Prostate gland (tissue), 2 donors: ENCODE results near the gene AARSD1. TPM values are rescaled to one million over a fixed set of nuclear protein-coding genes. Genes with fewer than 3 reads are reported as not detected.

Experiments
- DNase-seq: peaks from one replicate; pipeline ENCODE4 v3.0.0-alpha.2; 2019; ENCODE audit warnings: low spot score
- H3K27ac ChIP-seq, 2 donors: fragments of 200-600 bp; sonication (generic); 2 replicates each; pipeline ENCODE4 v1.5.1; 2017 to 2019
- H3K27me3 ChIP-seq: fragments of 200-600 bp; sonication (generic); replicated peaks from 2 replicates; pipeline ENCODE4 v1.5.1; 2019; ENCODE audit not compliant: insufficient read depth
- H3K36me3 ChIP-seq, 2 donors: fragments of 200-600 bp; sonication (generic); 1 replicate in 1 of 2; 2 replicates in 1 of 2; pipeline versions ENCODE4 v1.5.1 to v1.8.1; 2017 to 2019
- H3K4me1 ChIP-seq: fragments of 200-600 bp; sonication (generic); replicated peaks from 2 replicates; pipeline ENCODE4 v1.5.1; 2019
- H3K4me3 ChIP-seq, 2 donors: fragments of 200-600 bp; sonication (generic); 2 replicates each; pipeline ENCODE4 v1.5.1; 2017 to 2019
- H3K9me3 ChIP-seq: fragments of 200-600 bp; sonication (generic); 2 replicates; pipeline ENCODE4 v1.5.1; 2017
- CTCF ChIP-seq, 4 experiments: fragments of 200-600 bp in 2 of 4; fragments of 450-650 bp in 2 of 4; sonication (generic) in 2 of 4; IDR thresholded peaks; 1 replicate in 3 of 4; 2 replicates in 1 of 4; pipeline ENCODE4 v1.5.1; 2016 to 2019; ENCODE audit warnings: antibody characterized with exemption in 4 of 4, mild to moderate bottlenecking in 2 of 4, moderate library complexity in 2 of 4
- POLR2A ChIP-seq: fragments of 450-650 bp; IDR thresholded peaks from one replicate; pipeline ENCODE4 v1.6.1; 2016; ENCODE audit warnings: antibody characterized with exemption, mild to moderate bottlenecking
- POLR2AphosphoS5 ChIP-seq: sonication (generic); formaldehyde crosslinking; IDR thresholded peaks from one replicate; pipeline ENCODE4 v1.6.1; 2017; ENCODE audit warnings: antibody characterized with exemption
- WGBS: methylation state at CpG from one replicate; pipeline ENCODE4 v1.1.5; 2018; 5-methylcytosine and 5-hydroxymethylcytosine counted together
- intact Hi-C: fragments of 100-400 bp; cut with DNase I; formaldehyde crosslinking; loops from one replicate; pipeline ENCODE4 v1.14.2; 2022
- small RNA-seq, 2 donors: library from RNA; depleted of rRNA; stranded (forward); fragments of <200 nt; gene quantifications; one replicate each; pipeline ENCODE3, GENCODE V24; 2016
- total RNA-seq, 2 donors: library from RNA; depleted of rRNA; stranded (reverse); fragments of >200 nt; gene quantifications; one replicate each; pipeline ENCODE4 v1.1.0, GENCODE V29; 2016

AARSD1 gene
- total RNA-seq, 2 donors from 2014 or later: 34.2 to 48.4 TPM

- no peak for DNase-seq
Measured at GRCh38 chr17:42908872-42909700, 55.2 kb downstream of the AARSD1 start.

GRCh38 chr17:42906772-42907446 is 57.3 kb downstream of the AARSD1 start:
- no peak overlapping the region for H3K27ac ChIP-seq
- H3K9me3 ChIP-seq: no peaks in the 10 kb centered on the region
- H3K4me1 ChIP-seq: no peaks in the 10 kb centered on the region
- no peak overlapping the region for H3K4me3 ChIP-seq
- H3K27me3 ChIP-seq: no peaks in the 10 kb centered on the region
- TF ChIP-seq CTCF (IDR thresholded peaks at IDR 0.05) (no peak), POLR2A (no peak), POLR2AphosphoS5 (no peak)
- WGBS: 55% methylated on average over 8 of the region's 8 CpGs
- DNase-seq: no peak
- intact Hi-C loops: no loop called here
- no peaks in the 10 kb centered on the region for H3K36me3 ChIP-seq

More at GRCh38 chr17:42908872-42909700, 55.2 kb downstream of the AARSD1 start:
- Histone ChIP-seq H3K27me3 (no peaks in the 10 kb centered on the region), H3K4me3 (no peak overlapping the region), H3K36me3 (no peaks in the 10 kb centered on the region), H3K4me1 (no peaks in the 10 kb centered on the region), H3K27ac (no peak overlapping the region), H3K9me3 (no peaks in the 10 kb centered on the region)
- 77% methylated on average over 7 of the region's 7 CpGs for WGBS
- intact Hi-C loops: no loop called here
- TF ChIP-seq POLR2AphosphoS5: no peak
- TF ChIP-seq POLR2A: no peak
- TF ChIP-seq CTCF (IDR thresholded peaks at IDR 0.05): no peak

- no peak for DNase-seq
- Histone ChIP-seq H3K9me3 (no peaks in the 10 kb centered on the region), H3K4me3 (no peak overlapping the region), H3K4me1 (no peaks in the 10 kb centered on the region), H3K36me3 (no peaks in the 10 kb centered on the region), H3K27me3 (no peaks in the 10 kb centered on the region), H3K27ac (no peak overlapping the region)
- no peak for TF ChIP-seq CTCF (IDR thresholded peaks at IDR 0.05)
- TF ChIP-seq POLR2A: no peak
- no peak for TF ChIP-seq POLR2AphosphoS5
- intact Hi-C loops: no loop called here
- WGBS: 69% methylated on average over 6 of the region's 6 CpGs
Measured at GRCh38 chr17:42904110-42904469, 60.2 kb downstream of the AARSD1 start.

- no peak overlapping the region for H3K27ac ChIP-seq
- H3K9me3 ChIP-seq: no peaks in the 10 kb centered on the region
- H3K4me3 ChIP-seq: no peak overlapping the region
- DNase-seq: no peak
- 80% methylated on average over 10 of the region's 10 CpGs for WGBS
- no peaks in the 10 kb centered on the region for H3K27me3 ChIP-seq
- TF ChIP-seq POLR2A (no peak), POLR2AphosphoS5 (no peak), CTCF (IDR thresholded peaks at IDR 0.05) (no peak)
- no peaks in the 10 kb centered on the region for H3K36me3 ChIP-seq
- no peaks in the 10 kb centered on the region for H3K4me1 ChIP-seq
- intact Hi-C loops: no loop called here
Measured at GRCh38 chr17:42901535-42902229, 62.6 kb downstream of the AARSD1 start.

Small RNA genes lying within 50 kb of the gene (small RNA-seq; reads per million reads assigned to genes)
- gene AARSD1 (0 reads per million in 2 donors), gene RF00561 (0 reads per million in 2 donors)

Other genes with a start within 250 kb of the AARSD1 start
- 10 to 100 TPM; 28.5 to 61.2 TPM for gene EZH1, start 219.4 kb downstream of the AARSD1 start, total RNA-seq
- gene RAMP2, start 203.2 kb downstream of the AARSD1 start, total RNA-seq: 10 to 100 TPM; 16.3 TPM
- 10 to 100 TPM; 57.4 to 91.8 TPM for gene VPS25, start 191.0 kb downstream of the AARSD1 start, total RNA-seq
- gene WNK4, start 183.8 kb downstream of the AARSD1 start, total RNA-seq: 10 to 100 TPM; 24.7 to 28.9 TPM
- gene COA3, start 165.8 kb downstream of the AARSD1 start, total RNA-seq: 100 to 1,000 TPM in 1 of 2 donors, 10 to 100 TPM in 1; 70.4 to 167 TPM
- gene CNTD1, start 165.6 kb downstream of the AARSD1 start, total RNA-seq: 1 to 10 TPM; 1.4 to 7.7 TPM
- 100 to 1,000 TPM in 1 of 2 donors, 10 to 100 TPM in 1; 93.9 to 139 TPM for gene BECN1, start 140.2 kb downstream of the AARSD1 start, total RNA-seq
- 10 to 100 TPM; 68.5 to 71.1 TPM for gene PSME3, start 131.1 kb downstream of the AARSD1 start, total RNA-seq
- 1 to 10 TPM in 1 of 2 donors, under 1 TPM in 1; 0.27 to 4.9 TPM for gene AOC2, start 119.9 kb downstream of the AARSD1 start, total RNA-seq
- 10 to 100 TPM; 20.7 to 57.7 TPM for gene AOC3, start 113.3 kb downstream of the AARSD1 start, total RNA-seq
- not detected for gene G6PC1, start 63.7 kb downstream of the AARSD1 start, total RNA-seq
- gene PTGES3L, start 15.6 kb upstream of the AARSD1 start, total RNA-seq: 1 to 10 TPM; 3.4 to 3.9 TPM
- gene RUNDC1, start 16.1 kb upstream of the AARSD1 start, total RNA-seq: 10 to 100 TPM; 26.7 to 28.5 TPM
- gene RPL27, start 34.0 kb upstream of the AARSD1 start, total RNA-seq: 1,000 to 10,000 TPM in 1 of 2 donors, 100 to 1,000 TPM in 1; 571 to 1,082 TPM
- gene IFI35, start 42.3 kb upstream of the AARSD1 start, total RNA-seq: 10 to 100 TPM; 35.6 to 40.1 TPM
- gene VAT1, start 57.9 kb upstream of the AARSD1 start, total RNA-seq: 100 to 1,000 TPM in 1 of 2 donors, 10 to 100 TPM in 1; 89.1 to 255 TPM
- gene RND2, start 60.8 kb upstream of the AARSD1 start, total RNA-seq: 1 to 10 TPM; 1.6 to 4.3 TPM
- gene BRCA1, start 160.9 kb upstream of the AARSD1 start, total RNA-seq: 10 to 100 TPM in 1 of 2 donors, 1 to 10 TPM in 1; 9.1 to 12.8 TPM
- gene NBR1, start 206.8 kb upstream of the AARSD1 start, total RNA-seq: 100 to 1,000 TPM; 120 to 156 TPM
- gene TMEM106A, start 247.4 kb upstream of the AARSD1 start, total RNA-seq: 1 to 10 TPM; 2.6 to 8.0 TPM